Measurements from ENCODE around the gene MIGA2.
A peak's percentile ranks its signal among the peaks of the same experiment; 100 is the strongest.

Gene MIGA2

DNA sequence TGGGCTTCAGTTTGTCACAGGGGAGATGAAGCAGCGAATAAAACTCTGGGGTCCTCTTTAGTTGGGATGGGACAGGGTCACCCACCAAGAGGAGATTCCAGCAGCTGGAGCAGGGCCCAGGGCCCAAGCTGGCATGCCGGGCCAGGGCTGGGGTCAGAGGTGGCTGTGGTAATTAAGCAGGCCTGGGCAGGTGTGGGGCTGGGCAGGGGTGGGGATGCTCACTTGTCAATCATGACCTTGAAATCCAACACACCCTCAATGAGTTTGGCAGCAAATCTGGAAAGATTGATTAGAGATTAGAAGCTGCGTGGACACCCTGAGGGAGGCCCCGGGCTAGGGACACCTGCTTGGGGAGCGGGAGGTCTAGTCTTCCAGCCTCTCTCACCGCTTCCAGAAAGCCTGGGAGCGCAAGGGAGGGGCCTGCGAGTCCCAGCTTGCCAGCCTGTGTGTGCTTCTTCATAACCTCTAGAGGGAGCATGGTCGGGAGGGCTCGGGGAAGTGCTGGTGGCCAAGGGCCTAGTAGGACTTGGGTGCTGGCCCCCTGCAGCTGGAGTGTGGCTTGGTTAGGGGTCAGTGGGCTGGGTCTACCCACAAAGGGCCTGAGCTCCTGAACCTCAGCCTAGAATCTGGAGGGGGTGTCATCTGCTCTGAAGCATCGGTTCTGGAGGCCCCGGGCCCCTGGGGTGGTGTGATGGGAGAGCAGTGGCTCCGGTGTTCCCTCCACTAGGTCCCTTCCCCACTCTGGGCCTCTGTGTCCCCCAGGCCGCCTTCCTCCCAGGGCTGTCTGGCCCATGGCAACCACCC is 66.6 kb downstream of the MIGA2 start (continued):
- TF ChIP-seq PATZ1 (tag by site-specific recombination; IDR thresholded peaks at IDR 0.05) = peak; percentile 51; the same call in 1 of the 2 replicates
- TF ChIP-seq, protein P1, sequence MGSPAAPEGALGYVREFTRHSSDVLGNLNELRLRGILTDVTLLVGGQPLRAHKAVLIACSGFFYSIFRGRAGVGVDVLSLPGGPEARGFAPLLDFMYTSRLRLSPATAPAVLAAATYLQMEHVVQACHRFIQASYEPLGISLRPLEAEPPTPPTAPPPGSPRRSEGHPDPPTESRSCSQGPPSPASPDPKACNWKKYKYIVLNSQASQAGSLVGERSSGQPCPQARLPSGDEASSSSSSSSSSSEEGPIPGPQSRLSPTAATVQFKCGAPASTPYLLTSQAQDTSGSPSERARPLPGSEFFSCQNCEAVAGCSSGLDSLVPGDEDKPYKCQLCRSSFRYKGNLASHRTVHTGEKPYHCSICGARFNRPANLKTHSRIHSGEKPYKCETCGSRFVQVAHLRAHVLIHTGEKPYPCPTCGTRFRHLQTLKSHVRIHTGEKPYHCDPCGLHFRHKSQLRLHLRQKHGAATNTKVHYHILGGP (tag by site-specific recombination; IDR thresholded peaks at IDR 0.05) = no peak
- peak; percentile 77 for TF ChIP-seq GLIS2 (tag by site-specific recombination; IDR thresholded peaks at IDR 0.05)
- no peak for TF ChIP-seq ZBTB20 (tag by site-specific recombination; IDR thresholded peaks at IDR 0.05)
- TF ChIP-seq ZNF366 (tag by site-specific recombination; conservative IDR thresholded peaks at IDR 0.05) = no peak
- TF ChIP-seq ZXDB (tag by site-specific recombination; IDR thresholded peaks at IDR 0.05) = no peak
- TF ChIP-seq FEZF1 (tag by site-specific recombination; IDR thresholded peaks at IDR 0.05) = no peak
- peak; percentile 82 for TF ChIP-seq CTCF (tag by site-specific recombination; IDR thresholded peaks at IDR 0.05)
- TF ChIP-seq ZNF146 (tag by site-specific recombination; IDR thresholded peaks at IDR 0.05) = no peak
- no peak for TF ChIP-seq ZNF585B (tag by site-specific recombination; IDR thresholded peaks at IDR 0.05)
- TF ChIP-seq ZNF121 (tag by site-specific recombination; IDR thresholded peaks at IDR 0.05) = no peak
- TF ChIP-seq ZBTB48 (tag by site-specific recombination; IDR thresholded peaks at IDR 0.05) = peak; percentile 81
- peak; percentile 57; the same call in 1 of the 2 replicates for TF ChIP-seq ZNF600 (tag by site-specific recombination; IDR thresholded peaks at IDR 0.05)
- TF ChIP-seq ZNF211 (tag by site-specific recombination; IDR thresholded peaks at IDR 0.05; ENCODE audit: low read depth) = no peak
- no peak for TF ChIP-seq ZNF610 (tag by site-specific recombination; IDR thresholded peaks at IDR 0.05; ENCODE audit: borderline replicate concordance)
- peak; percentile 65 for TF ChIP-seq ZNF341 (tag by site-specific recombination; IDR thresholded peaks at IDR 0.05; ENCODE audit: low read depth)

DNA sequence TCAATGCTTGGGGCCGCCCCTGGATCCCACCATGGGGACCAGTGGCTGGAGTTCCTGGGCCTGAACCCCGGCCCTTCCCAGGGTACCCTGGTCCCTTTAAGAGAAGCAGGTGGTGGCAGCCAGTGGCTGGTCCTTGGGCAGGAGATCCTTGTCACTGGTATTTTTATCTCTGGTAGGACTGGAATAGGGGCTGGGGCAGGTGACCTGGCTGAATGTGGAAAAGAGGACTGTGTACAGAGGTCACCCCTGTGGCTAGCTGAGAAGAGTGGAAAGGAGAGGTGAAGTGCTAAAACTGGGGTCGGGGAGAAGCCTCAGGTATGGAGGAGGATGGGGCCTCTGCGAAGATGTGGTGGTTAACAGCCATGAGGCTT is 67.2 kb downstream of the MIGA2 start:
- Histone ChIP-seq H3K9me3 (ENCODE audit: control insufficient read depth, insufficient read depth, low read depth, low read length) (no peaks in the 10 kb centered on the region), H3K36me3 (ENCODE audit: control insufficient read depth in 2 of 2, insufficient read depth in 1 of 2, low read length in 2 of 2) (peaks cover 0 to 8% of the 10 kb centered on the region in 2 experiments; a peak in 1 of 3 replicates), H3K27ac (ENCODE audit: extremely low read depth, low read depth, low read length) (no peak overlapping the region), H3K4me1 (ENCODE audit: control insufficient read depth, insufficient read depth, low read length) (no peaks in the 10 kb centered on the region), H3K4me3 (ENCODE audit: low read depth, low read length) (no peak overlapping the region)
- TF ChIP-seq HOXD13 (CRISPR knock-in tag; IDR thresholded peaks at IDR 0.05; ENCODE audit: borderline replicate concordance) (no peak), ZNF426 (tag by site-specific recombination; IDR thresholded peaks at IDR 0.05) (no peak), IKZF3 (tag by site-specific recombination; IDR thresholded peaks at IDR 0.05) (no peak), ZNF777 (tag by site-specific recombination; IDR thresholded peaks at IDR 0.05; ENCODE audit: borderline replicate concordance) (no peak), ZNF571 (tag by site-specific recombination; IDR thresholded peaks at IDR 0.05) (no peak), ZNF274 (IDR thresholded peaks at IDR 0.05; ENCODE audit: low read length) (no peak), ZNF274 (tag by site-specific recombination; IDR thresholded peaks at IDR 0.05; ENCODE audit: borderline replicate concordance) (no peak), ZBTB20 (tag by site-specific recombination; IDR thresholded peaks at IDR 0.05) (no peak), ZNF837 (tag by site-specific recombination; IDR thresholded peaks at IDR 0.05) (no peak), BCL11B (tag by site-specific recombination; IDR thresholded peaks at IDR 0.05; ENCODE audit: low read depth) (no peak), ZNF184 (tag by site-specific recombination; IDR thresholded peaks at IDR 0.05) (no peak), ZNF362 (tag by site-specific recombination; IDR thresholded peaks at IDR 0.05) (no peak)
- ChIA-PET CTCF (interaction anchor here (1.1 to 1.2 kb wide), 2 partner anchors 28 to 319 kb away, joined by 3 read pairs; no protein-coding TSS in a partner anchor), POLR2A (interaction anchor here (0.5 to 1.2 kb wide), 3 partner anchors 8 to 72 kb away, joined by 3 to 8 read pairs (median 5); partner anchors contain the start of gene PTPA)
